Stimulated activated CD4-positive, alpha-beta T cell treated with anti-CD3 and anti-CD28 coated beads, Interleukin-4, amount 100 ng/mL, for 1 hour (primary cell): ENCODE measurements around the gene SEMG1.

Experiments
- DNase-seq: peaks from one replicate; pipeline ENCODE4 v3.0.0-alpha.2; 2020

Gene SEMG1

GRCh38 chr20:45223136-45223535 is 16.3 kb downstream of the SEMG1 start:
- DNase-seq: no peak

- no peak for DNase-seq
These were observed 19.5 kb downstream of the SEMG1 start for GRCh38 chr20:45226287-45226686.

- DNase-seq: peak; percentile 48
These were observed 22.6 kb downstream of the SEMG1 start for GRCh38 chr20:45229264-45230056.

- no peak for DNase-seq
These were observed 23.8 kb downstream of the SEMG1 start for GRCh38 chr20:45230631-45231030.

GRCh38 chr20:45235995-45236394 is 29.2 kb downstream of the SEMG1 start:
- DNase-seq: no peak

GRCh38 chr20:45238139-45238538 is 31.3 kb downstream of the SEMG1 start:
- no peak for DNase-seq

- no peak for DNase-seq
These were observed 39.3 kb downstream of the SEMG1 start for GRCh38 chr20:45246109-45246508.

GRCh38 chr20:45247865-45248264 is 41.0 kb downstream of the SEMG1 start:
- no peak for DNase-seq

GRCh38 chr20:45248609-45249008 is 41.8 kb downstream of the SEMG1 start:
- no peak for DNase-seq

GRCh38 chr20:45251884-45252560 is 45.2 kb downstream of the SEMG1 start:
- no peak for DNase-seq

GRCh38 chr20:45253261-45253660 is 46.4 kb downstream of the SEMG1 start:
- DNase-seq: no peak

GRCh38 chr20:45254383-45255262 is 47.8 kb downstream of the SEMG1 start, which contains the start of gene SLPI:
Gene SLPI, minus strand, starts transcription at chr20:45254564. Its CDS starts 21 bp downstream, at chr20:45254543.
- no peak for DNase-seq

- no peak for DNase-seq
These were observed 50.3 kb downstream of the SEMG1 start for GRCh38 chr20:45257161-45257560.

- DNase-seq: no peak
These were observed 50.9 kb downstream of the SEMG1 start for GRCh38 chr20:45257711-45258110.

GRCh38 chr20:45258259-45258658 is 51.4 kb downstream of the SEMG1 start:
- no peak for DNase-seq

- no peak for DNase-seq
These were observed 51.8 kb downstream of the SEMG1 start for GRCh38 chr20:45258664-45259063.
